22Rv1 (cell line): Measurements from ENCODE around the gene CUX1.

Source experiments
- H3K27ac ChIP-seq: fragments of 450-650 bp; 2 replicates; pipeline ENCODE4 v1.5.1; 2017
- ZFX ChIP-seq: fragments of 450-650 bp; IDR thresholded peaks from 2 replicates; pipeline ENCODE4 v1.6.1; 2017; ENCODE audit warnings: antibody characterized with exemption, borderline replicate concordance
- TF ChIP-seq, protein P1 (sequence below): fragments of 450-650 bp; IDR thresholded peaks from 2 replicates; pipeline ENCODE4 v1.5.1; 2017; ENCODE audit warnings: mild to moderate bottlenecking

The CUX1 gene

DNA sequence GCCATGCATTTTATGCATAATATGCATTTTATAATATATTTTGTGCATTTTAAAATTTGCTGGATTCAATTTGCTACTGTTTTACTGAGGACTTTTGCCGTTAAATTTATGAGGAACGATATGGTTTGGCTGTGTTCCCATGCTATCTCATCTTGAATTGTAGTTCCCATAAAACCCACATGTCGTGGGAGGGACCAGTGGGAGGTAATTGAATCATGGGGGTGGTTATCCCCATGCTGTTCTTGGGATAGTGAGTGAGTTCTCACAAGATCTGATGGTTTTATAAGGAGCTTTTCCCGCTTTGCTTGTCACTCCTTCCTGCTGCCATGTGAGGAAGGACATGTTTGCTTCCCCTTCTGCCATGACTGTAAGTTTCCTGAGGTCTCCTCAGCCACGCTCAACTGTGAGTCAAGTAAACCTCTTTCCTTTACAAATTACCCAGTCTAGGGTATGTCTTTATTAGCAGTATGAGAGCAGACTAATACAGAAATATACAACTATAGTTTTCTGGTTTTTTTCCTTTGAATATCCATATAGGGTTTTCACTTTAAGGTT, 267.9 kb downstream of the CUX1 start:
- no peak overlapping the region for H3K27ac ChIP-seq

DNA sequence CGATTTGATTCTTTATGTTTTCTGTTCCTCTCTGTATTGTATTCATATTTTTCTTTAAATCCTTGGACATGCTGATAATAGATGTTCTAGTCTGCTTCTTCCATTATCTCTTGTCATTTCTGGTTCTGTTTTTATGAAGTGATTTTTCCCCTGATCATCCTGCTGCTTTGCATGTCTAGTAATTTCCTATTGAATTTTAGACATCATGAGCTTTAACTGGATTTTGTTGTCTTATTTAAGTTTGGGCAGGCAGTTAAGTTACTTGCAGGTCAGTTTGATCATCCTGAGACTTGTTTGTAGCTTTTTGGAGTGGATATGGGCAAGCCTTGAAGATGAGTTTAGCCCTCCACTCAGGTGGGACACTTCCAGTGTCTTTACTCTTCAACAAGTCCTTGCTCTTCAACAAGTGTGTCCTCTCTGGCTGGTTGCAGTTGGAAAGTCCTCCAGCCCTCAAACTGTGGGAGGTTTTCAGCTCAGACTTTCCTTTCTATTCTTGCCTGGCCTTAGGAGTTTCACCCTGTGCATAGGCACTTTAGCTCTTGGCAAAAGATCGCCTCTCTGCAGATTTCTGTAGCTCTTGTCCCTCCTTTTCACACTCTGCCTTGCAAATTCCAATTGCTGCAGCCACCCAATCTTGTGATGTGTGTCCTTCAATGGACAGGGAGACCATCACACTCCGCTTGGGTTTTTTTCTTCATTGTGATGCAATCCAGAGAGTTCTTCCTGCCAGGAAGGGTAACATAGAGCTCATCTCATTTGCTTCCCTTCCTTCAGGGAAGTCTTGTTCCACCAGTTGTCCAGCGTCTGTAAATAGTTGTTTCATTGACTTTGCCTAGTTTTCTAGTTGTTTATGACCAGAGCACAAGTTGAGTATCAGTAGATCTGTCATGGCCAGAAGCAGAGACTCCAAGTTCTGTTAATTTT, 272.0 kb downstream of the CUX1 start:
- H3K27ac ChIP-seq, result no peak overlapping the region
- no peak for TF ChIP-seq ZFX
- TF ChIP-seq, protein P1, sequence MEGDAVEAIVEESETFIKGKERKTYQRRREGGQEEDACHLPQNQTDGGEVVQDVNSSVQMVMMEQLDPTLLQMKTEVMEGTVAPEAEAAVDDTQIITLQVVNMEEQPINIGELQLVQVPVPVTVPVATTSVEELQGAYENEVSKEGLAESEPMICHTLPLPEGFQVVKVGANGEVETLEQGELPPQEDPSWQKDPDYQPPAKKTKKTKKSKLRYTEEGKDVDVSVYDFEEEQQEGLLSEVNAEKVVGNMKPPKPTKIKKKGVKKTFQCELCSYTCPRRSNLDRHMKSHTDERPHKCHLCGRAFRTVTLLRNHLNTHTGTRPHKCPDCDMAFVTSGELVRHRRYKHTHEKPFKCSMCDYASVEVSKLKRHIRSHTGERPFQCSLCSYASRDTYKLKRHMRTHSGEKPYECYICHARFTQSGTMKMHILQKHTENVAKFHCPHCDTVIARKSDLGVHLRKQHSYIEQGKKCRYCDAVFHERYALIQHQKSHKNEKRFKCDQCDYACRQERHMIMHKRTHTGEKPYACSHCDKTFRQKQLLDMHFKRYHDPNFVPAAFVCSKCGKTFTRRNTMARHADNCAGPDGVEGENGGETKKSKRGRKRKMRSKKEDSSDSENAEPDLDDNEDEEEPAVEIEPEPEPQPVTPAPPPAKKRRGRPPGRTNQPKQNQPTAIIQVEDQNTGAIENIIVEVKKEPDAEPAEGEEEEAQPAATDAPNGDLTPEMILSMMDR, result no peak

More for the DNA sequence above, 267.9 kb downstream of the CUX1 start:
- no peak for TF ChIP-seq ZFX
- TF ChIP-seq, protein P1, result no peak

DNA sequence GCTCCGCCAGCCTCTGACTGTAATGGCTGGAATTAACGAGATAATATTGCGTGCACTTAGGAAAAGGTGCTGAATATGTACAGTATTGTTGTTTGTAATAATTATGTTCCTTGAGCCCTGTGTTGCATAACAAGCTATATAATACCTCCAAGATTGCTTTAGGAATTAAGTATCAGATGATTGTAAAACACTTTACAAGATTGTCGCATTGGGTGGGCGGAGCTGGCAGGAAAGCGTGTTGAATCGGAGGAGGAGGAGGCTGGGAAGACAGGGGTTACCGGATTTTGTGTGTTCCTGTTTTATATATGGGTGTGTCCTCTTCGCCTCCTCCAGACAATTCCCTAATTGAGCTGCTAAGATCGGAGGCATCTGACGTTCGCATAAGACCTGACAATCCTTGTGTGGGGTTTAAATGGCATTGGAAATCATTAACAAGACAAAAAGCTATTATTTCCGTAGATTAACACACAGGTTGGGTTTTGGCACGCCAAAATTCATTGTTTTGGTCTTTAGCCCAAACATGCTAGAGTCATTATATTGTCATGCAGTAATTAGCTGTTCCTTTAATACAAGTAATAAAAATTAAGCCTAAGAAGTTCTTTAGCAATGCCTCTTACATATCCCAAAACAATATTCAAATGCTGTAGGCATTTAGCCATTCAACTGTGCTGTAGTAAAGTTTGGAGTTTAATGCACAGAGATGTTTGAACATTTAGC, 276.3 kb downstream of the CUX1 start:
- no peak overlapping the region for H3K27ac ChIP-seq
- no peak for TF ChIP-seq ZFX
- TF ChIP-seq, protein P1, result no peak

DNA sequence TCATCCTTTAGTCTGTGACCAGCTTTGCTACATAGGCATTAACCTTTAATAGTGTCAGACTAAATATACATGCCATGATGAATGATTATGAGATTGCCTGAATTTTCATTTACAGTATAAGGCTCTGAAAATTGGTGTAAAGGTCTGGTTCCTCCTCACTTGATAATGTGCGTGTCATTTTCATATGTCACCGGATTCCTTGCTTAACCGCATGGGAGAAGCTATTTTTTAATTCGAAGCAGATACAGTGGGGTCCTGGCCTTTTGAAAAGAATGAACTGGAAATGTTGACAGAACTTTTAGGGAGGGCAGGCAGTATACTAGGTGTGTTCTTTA, 276.9 kb downstream of the CUX1 start:
- no peak overlapping the region for H3K27ac ChIP-seq
- TF ChIP-seq ZFX, result no peak
- TF ChIP-seq, protein P1, result no peak

DNA sequence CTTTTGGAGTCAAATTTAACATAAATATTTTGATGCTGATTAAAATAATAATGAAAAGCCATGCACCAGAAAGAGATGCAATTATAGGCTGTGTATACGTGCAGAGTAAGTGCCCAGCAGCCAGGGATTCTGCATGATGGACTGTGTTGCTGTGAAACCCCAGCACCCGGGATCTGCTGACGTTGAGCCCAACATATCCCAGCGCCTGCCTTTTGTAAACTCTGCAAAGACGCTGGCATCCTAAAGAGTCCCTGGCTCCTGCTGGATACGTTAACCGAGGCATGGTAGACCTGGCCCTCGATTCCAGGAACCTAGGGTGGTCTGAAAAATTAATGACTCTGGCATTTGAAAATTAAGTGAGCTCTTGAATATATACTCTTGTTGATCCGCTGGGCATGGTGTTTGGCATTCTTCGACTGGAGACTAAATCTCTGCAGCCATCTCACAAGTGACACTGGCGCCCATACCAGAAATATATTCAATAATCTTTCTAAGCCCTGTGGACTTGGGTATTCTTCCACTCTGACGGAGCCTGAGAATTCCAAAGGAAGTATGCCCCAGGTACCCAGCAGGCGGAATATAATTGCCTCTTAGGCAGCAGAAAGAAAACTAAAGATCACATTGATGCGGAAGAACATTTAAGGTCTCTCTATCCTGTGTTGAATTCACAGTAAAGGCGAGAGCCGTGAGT, 278.0 kb downstream of the CUX1 start:
- TF ChIP-seq, protein P1, result no peak
- no peak for TF ChIP-seq ZFX
- no peak overlapping the region for H3K27ac ChIP-seq

DNA sequence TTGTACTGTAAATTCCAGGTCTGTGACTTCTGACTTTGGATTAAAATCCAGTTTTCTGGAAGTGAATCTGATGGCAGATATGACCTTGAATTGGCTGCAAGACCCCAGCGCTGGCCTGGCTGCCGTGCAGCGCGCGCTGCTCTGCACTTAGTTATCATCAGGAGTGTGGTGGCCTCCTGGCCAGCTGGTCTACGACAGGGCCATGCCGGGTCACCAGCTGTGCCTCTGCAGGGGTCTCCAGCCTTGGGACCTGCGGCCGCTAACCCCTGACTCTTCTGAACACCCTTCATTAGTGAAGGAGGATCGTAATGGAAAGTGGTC, 278.5 kb downstream of the CUX1 start:
- TF ChIP-seq, protein P1, result no peak
- no peak for TF ChIP-seq ZFX
- H3K27ac ChIP-seq, result no peak overlapping the region
